ENCODE results near the gene KCNN3.
A peak's percentile ranks its signal among the peaks of the same experiment; 100 is the strongest.

KCNN3 gene

DNA sequence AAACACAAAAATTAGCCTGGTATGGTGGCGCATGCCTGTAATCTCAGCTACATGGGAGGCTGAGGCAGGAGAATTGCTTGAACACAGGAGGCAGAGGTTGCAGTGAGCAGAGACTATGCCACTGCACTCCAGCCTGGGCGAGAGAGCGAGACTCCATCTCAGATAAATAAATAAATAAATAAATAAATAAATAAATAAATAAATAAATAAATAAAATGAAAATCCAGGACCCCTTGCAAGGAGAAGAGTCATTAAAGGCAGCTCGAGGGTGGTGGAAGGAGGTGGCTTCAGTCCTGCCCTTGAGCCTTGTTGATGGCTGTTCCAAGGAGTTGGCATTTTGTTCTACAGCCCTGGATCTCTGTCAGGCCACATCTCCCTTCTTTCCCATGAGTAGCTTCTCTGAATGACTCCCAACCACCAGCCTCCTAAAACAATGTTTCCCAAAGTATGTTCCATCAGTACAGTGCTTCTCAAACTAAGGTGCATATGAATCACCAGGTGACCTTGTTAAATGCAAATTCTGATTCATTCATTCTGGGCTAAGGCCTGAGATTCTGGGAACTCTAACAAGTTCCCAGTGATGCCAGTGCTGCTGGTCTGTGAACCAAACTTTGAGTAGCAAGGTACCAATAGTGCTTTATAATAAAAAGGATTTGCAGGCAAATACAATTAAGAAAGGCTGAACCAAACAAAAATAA, 99.0 kb downstream of the KCNN3 start:
- DNase-seq (ENCODE audit: low spot score): no peak

DNA sequence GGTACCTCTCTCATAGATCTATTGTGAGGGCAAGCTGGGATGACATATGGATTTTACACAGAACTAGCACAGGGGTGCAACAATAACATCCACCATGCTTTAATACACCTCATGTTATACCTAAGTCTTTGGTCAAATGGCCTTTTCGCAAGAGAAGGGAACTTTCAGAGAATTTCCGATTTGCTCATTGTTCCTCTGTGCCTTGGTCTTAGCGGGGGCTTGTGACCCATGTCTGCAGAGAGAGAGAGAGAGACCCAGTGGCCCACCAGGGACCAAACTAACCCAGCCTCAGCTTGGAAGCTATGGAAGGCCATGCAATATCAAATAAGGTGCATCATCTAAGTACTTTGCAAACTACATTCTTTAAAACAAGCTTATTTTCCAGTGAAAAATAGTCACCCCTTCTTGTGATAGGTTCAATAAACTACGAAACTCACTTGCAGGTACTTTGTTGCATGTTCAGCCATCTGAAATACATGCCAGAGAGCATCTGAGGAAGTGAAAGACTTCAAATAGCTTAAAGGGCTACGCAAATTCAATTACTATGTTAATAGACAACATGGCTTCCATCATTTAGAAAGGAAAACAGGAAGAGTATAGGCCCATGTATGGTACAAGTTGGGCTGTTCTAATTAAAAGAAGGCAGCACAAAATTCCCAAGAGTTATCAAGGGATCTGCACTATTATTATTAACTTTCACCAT, 100.7 kb downstream of the KCNN3 start:
- no peak for DNase-seq (ENCODE audit: low spot score)

- DNase-seq (ENCODE audit: low spot score): no peak
These were observed 101.5 kb downstream of the KCNN3 start for GRCh38 chr1:154768456-154769125.

- DNase-seq (ENCODE audit: low spot score): no peak
These were observed 102.5 kb downstream of the KCNN3 start for GRCh38 chr1:154767315-154768240.

DNA sequence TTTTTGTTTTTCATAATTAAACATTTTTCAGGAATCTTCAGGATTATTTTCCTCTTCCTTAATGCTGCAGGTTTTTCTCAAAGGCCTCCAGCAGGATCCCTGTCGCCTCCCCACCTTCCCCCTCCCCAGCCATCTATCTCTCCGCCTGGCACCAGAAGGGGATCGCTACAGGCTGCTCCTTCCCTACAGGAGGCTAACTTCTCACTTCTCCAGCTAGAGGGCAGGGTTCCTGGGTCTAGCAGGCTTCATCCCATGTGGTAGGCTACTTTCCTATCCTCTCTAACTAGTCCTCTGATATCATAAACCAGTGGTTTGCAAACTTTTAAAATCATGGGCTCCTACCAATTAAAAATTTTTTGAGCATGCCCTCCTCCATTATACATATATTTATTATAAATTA, 104.1 kb downstream of the KCNN3 start:
- no peak for DNase-seq (ENCODE audit: low spot score)

- DNase-seq (ENCODE audit: low spot score): no peak
These were observed 105.3 kb downstream of the KCNN3 start for GRCh38 chr1:154764773-154765172.

- no peak for DNase-seq (ENCODE audit: low spot score)
These were observed 105.9 kb downstream of the KCNN3 start for GRCh38 chr1:154764181-154764580.

GRCh38 chr1:154760469-154760933, 109.6 kb downstream of the KCNN3 start:
- DNase-seq (ENCODE audit: low spot score): peak; percentile 82

DNA sequence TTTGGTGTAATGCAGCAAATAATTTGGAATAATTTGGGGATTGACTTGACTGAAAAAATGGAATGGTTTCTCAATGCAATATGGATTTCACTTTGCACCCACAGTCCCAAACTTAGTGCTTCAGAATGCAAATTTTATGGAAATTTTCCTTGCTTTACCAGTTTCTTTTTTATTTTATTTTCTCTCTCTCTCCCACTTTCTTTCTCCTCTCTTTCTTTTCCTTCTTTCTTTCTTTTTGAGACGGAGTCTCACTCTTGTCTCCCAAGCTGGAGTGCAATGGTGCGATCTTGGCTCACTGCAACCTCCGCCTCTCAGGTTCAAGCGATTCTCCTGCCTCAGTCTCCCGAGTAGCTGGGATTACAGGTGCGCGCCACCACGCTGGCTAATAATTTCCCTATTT, 110.3 kb downstream of the KCNN3 start:
- DNase-seq (ENCODE audit: low spot score): no peak

GRCh38 chr1:154759196-154759595, 110.9 kb downstream of the KCNN3 start:
- peak; percentile 11 for DNase-seq (ENCODE audit: low spot score)

- DNase-seq (ENCODE audit: low spot score): no peak
These were observed 111.7 kb downstream of the KCNN3 start for GRCh38 chr1:154758346-154758745.

GRCh38 chr1:154756793-154757548, 113.1 kb downstream of the KCNN3 start:
- no peak for DNase-seq (ENCODE audit: low spot score)

- DNase-seq (ENCODE audit: low spot score): no peak
These were observed 114.0 kb downstream of the KCNN3 start for GRCh38 chr1:154755858-154756730.

DNA sequence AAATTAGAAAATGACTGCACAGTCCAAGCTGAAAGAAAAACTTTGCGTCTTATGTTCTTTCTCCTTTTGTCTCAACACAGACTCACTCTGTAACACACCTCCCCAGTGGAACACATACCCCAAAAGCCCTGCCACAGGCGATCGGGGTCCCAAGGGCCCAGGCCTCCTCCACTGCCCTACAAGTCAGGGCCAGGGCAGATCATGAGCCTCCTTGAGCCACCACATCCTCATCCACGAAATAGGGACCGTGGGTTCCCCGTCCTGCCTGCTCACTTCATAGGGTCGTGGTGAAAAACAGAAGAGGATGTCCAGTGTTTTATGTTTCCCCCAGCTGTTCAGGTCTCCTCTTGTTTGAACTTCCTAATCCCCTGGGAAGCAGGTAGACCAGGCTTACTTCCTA, 116.7 kb downstream of the KCNN3 start:
- no peak for DNase-seq (ENCODE audit: low spot score)

DNA sequence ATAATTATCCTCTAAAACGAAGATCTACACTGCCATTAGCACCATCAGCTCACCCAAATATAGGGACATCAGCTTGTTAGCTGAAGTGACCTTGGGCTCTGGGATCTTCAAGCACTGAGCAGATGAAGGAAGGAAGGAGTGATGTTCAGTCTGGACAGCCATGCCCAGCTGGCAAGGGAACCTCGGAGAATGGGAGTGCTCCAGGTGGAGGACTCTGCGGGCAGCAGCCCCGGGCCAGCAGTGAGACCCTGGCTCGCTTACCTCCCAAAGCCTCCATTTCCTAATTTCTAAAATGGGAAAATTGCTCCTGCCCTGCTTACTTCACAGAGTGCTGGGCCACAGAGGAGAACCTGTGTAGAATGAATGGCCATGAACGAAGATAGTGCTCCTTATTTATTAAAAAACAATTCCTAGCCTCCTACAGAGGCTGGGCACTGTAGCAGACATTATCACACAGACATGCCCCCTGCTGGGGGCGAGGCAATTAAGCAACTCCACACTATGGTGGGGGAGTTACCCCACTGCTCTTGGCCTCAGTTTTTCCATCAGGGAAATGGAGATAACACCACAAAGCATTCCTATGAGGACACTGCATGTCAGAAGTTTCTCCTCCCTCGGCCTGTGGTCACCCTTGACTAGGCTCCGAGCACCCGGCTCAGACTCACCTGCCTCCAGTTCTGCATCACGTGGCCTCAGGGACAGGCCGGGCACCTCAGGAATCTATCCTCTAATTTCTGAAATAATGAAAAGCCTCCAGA, 117.6 kb downstream of the KCNN3 start:
- DNase-seq (ENCODE audit: low spot score): no peak

DNA sequence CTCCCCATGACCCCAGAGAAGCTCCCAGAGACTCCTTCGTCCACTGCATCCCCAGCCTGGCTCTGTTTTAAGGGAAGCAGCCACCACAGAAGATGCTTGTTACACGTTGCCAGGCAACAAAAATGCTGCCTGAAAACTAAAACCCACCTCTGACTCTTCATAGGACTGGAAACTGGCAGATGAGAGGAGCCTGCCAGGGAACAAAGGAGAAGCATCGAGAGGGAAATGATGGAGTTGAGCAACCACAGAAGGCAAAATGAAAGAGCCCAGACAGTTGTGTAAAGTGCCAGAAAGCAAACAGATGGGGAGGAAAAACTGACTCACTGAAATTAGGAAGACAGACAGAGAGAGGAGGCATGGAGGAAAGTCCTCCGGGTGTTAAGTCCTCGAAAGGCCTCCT, 118.4 kb downstream of the KCNN3 start:
- no peak for DNase-seq (ENCODE audit: low spot score)

DNA sequence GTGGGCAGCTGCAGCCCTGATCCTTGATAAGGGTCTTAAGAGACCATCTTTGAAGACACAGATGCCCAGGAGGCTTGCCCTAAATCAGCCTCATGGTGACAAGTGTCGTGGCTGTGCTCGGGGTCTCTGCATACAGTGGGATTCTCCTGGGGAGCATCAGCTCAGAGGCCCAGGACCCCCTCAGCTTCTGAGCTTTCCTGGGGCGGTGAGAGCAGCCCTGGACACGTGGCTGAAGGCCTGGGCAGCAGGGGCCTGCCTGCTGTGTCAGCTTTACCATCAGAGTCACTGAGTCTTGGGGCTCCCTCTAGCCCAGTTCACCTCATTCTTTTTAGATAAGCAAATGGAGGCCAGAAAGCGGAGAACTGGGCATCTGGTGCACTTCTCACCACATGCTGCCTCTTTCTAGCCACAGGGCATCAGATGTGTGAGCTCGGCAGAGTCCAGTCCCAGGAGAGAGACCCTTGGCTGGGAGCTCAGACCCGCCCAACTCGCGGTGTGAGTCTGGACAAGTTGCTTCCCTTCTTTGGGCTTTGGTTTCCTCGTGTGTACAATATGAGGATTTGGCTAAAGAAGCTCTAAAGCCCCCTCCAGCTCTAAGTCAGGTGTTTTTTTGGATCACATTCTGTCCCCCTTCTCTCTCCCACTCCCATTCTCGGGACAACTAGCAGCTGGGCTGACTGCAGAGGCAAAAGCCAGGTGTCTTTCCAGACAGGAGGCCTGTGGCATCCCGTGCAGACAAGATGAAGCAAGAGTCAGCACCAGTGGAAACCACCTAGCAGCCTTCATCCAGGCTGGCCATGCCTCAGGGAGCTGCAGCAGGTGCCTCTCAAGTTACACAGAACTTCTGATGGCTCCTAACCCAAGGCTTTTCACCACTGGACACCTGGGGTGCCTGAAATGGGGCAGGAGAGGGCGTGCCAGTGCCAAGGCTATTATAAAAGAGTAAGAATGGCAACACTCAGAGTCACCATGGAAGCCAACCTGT, 119.1 kb downstream of the KCNN3 start:
- DNase-seq (ENCODE audit: low spot score): no peak

DNA sequence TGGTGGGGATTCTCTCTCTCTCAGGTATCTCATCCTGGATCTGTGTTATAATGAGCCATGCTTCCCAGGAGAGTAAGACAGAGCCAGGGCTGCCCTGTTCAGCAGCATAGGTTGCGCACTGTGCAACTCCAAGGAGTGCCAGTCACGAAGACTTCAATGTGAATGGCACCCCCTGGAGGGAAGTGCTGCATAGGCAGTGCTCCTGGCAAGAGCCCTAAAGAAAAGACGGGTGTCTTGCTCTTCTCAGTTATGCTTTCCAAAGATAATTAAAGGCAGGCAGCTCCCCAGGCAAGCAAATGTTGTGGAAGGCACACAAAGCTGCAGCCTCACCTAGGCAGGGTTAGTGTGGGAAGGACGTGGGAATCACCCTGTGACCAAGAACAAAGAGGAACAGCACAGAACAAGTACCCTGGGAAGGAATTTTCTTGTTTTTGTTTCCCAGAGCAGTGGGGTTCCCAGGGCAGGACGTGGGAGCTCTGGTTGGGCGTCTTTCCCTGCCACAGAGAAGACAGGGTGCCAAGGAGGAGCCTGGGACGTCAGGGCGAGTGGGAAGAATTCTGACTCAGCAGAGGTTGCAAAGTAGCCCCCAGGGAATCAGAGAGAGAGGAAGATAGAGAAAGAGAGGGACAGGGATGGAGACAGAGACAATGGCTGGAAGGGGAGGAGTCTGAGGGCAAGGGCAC, 120.9 kb downstream of the KCNN3 start:
- no peak for DNase-seq (ENCODE audit: low spot score)
